Sigmoid colon (tissue), 7 donors: ENCODE data around the gene GGACT. TPM values are rescaled to one million over a fixed set of nuclear protein-coding genes. Genes with fewer than 3 reads are reported as not detected.

ENCODE experiments used
- DNase-seq: peaks from one replicate; pipeline ENCODE4 v3.0.0-alpha.2; 2019
- H3K27ac ChIP-seq, 4 donors: fragments of 200-600 bp; sonication (generic); one replicate each; pipeline ENCODE4 v1.5.1; 2016 to 2019; ENCODE audit warnings: mild to moderate bottlenecking in 1 of 4
- H3K27me3 ChIP-seq, 3 donors: fragments of 200-600 bp; sonication (generic); one replicate each; pipeline ENCODE4 v1.5.1; 2019; ENCODE audit warnings: mild to moderate bottlenecking in 1 of 3
- H3K36me3 ChIP-seq, 4 donors: fragments of 200-600 bp; sonication (generic); one replicate each; pipeline ENCODE4 v1.5.1; 2016 to 2019
- H3K4me1 ChIP-seq, 4 donors: fragments of 200-600 bp; sonication (generic); one replicate each; pipeline ENCODE4 v1.5.1; 2017 to 2019
- H3K4me3 ChIP-seq, 4 donors: fragments of 200-600 bp; sonication (generic); one replicate each; pipeline ENCODE4 v1.5.1; 2017 to 2019; ENCODE audit warnings: mild to moderate bottlenecking in 2 of 4, moderate library complexity in 1 of 4
- H3K9me3 ChIP-seq, 4 donors: fragments of 200-600 bp in 3 of 4; sonication (generic) in 3 of 4; one replicate each; pipeline versions ENCODE4 v1.5.1 to v1.6.1; 2013 to 2019
- EP300 ChIP-seq, 4 donors: sonication (generic); formaldehyde crosslinking; IDR thresholded peaks; one replicate each; pipeline ENCODE4 v1.6.1; 2017; ENCODE audit warnings: antibody characterized with exemption in 4 of 4
- POLR2A ChIP-seq, 2 donors: fragments of 450-650 bp; IDR thresholded peaks; one replicate each; pipeline ENCODE4 v1.6.1; 2016; ENCODE audit warnings: antibody characterized with exemption in 2 of 2, mild to moderate bottlenecking in 2 of 2, moderate library complexity in 2 of 2
- POLR2AphosphoS5 ChIP-seq, 4 donors: sonication (generic); formaldehyde crosslinking; IDR thresholded peaks; one replicate each; pipeline ENCODE4 v1.6.1; 2017; ENCODE audit warnings: antibody characterized with exemption in 4 of 4
- WGBS, 2 donors: extraction: QIAGEN DNeasy Blood & Tissue Kit; methylation state at CpG; one replicate each; pipeline ENCODE4 v1.1.7; 2013; 5-methylcytosine and 5-hydroxymethylcytosine counted together
- intact Hi-C: fragments of 100-400 bp; cut with DNase I; formaldehyde crosslinking; loops from one replicate; pipeline ENCODE4 v1.15.1; 2023
- polyA plus RNA-seq, 3 donors: library from polyadenylated mRNA; stranded (reverse); fragments of 200-250 nt; gene quantifications; one replicate each; pipeline ENCODE4 v1.2.3, GENCODE V29; 2013
- total RNA-seq, 4 donors: library from RNA; depleted of rRNA; stranded (reverse); fragments of >200 nt; gene quantifications; one replicate each; pipeline ENCODE4 v1.1.0, GENCODE V29; 2016
- TF ChIP-seq, protein P1 (sequence below), 4 experiments: fragments of 450-650 bp in 3 of 4; fragments of 200-600 bp in 1 of 4; IDR thresholded peaks; one replicate each; pipeline ENCODE4 v1.5.1; 2016 to 2019; ENCODE audit warnings: antibody characterized with exemption in 4 of 4, mild to moderate bottlenecking in 3 of 4, moderate library complexity in 2 of 4
- donor health status: healthy with polysubstance abuse.
- donor health status: Bipolar disorder and iron deficiency.
- donor health status: healthy.

Gene GGACT
- total and polyA plus RNA-seq, 7 donors: 0.99 to 3.0 (median 2.2) TPM

DNA sequence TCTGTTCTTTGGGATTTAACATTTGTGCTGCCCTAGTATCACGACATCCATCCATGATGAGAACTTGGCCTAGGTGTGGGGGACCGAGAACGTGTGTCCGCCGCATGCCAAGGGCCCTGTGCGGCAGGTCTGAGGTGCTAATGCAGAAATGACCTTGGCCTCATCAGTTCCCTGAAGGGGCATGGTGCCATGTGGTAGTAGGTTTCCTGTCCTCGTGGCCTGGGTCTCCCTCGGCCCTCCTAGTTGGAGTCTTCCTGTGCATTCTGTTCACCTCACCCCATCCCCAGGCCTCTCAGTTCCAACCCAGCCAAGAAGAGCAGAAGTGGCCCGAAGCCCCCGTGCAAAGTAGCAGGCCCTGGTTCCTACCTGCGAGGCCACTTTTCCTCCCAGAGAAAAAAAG, 59.8 kb downstream of the GGACT start:
- Histone ChIP-seq H3K36me3 (peaks cover 0 to 32% (median 2%) of the 10 kb centered on the region in 4 donors), H3K4me3 (no peak overlapping the region), H3K9me3 (no peaks in the 10 kb centered on the region), H3K4me1 (peaks cover 0 to 4% (median 0%) of the 10 kb centered on the region in 4 donors), H3K27me3 (no peaks in the 10 kb centered on the region), H3K27ac (no peak overlapping the region)
- TF ChIP-seq POLR2A (IDR thresholded peaks at IDR 0.05) (no peak), POLR2AphosphoS5 (IDR thresholded peaks at IDR 0.05) (no peak), EP300 (IDR thresholded peaks at IDR 0.05) (no peak)
- TF ChIP-seq, protein P1, sequence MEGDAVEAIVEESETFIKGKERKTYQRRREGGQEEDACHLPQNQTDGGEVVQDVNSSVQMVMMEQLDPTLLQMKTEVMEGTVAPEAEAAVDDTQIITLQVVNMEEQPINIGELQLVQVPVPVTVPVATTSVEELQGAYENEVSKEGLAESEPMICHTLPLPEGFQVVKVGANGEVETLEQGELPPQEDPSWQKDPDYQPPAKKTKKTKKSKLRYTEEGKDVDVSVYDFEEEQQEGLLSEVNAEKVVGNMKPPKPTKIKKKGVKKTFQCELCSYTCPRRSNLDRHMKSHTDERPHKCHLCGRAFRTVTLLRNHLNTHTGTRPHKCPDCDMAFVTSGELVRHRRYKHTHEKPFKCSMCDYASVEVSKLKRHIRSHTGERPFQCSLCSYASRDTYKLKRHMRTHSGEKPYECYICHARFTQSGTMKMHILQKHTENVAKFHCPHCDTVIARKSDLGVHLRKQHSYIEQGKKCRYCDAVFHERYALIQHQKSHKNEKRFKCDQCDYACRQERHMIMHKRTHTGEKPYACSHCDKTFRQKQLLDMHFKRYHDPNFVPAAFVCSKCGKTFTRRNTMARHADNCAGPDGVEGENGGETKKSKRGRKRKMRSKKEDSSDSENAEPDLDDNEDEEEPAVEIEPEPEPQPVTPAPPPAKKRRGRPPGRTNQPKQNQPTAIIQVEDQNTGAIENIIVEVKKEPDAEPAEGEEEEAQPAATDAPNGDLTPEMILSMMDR (IDR thresholded peaks at IDR 0.05): no peak
- WGBS, 2 donors: 94 to 97% methylated on average over 11 of the region's 11 CpGs
- DNase-seq: no peak
- intact Hi-C loops: no loop called here

DNA sequence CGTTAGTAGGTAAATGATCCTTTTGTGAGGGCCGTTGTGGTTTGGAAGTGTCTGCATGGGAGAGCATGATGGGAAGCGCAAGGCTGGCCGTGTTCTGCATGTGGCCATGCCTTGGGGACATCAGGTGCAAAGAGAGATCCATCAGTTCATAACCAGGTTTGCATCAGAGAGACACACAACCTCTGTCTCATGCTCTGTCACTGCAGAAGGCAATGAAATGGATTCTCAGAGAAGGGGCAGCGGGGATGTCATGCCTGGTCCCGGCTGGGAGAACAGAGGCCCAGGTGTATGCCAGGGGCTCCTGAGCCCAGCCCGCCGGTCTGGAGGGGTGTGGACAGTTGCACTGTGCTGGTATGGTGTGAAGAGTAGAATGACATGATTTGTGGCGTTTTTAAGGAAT, 60.2 kb downstream of the GGACT start:
- TF ChIP-seq POLR2A (IDR thresholded peaks at IDR 0.05): no peak
- no peak for TF ChIP-seq POLR2AphosphoS5 (IDR thresholded peaks at IDR 0.05)
- no peak for TF ChIP-seq EP300 (IDR thresholded peaks at IDR 0.05)
- TF ChIP-seq, protein P1 (IDR thresholded peaks at IDR 0.05): no peak
- H3K4me1 ChIP-seq: peaks cover 0 to 4% (median 0%) of the 10 kb centered on the region in 4 donors
- DNase-seq: no peak
- 95 to 97% methylated on average over 9 of the region's 9 CpGs for WGBS, 2 donors
- H3K27ac ChIP-seq: no peak overlapping the region
- H3K27me3 ChIP-seq: no peaks in the 10 kb centered on the region
- intact Hi-C loops: no loop called here
- peaks cover 0 to 32% (median 2%) of the 10 kb centered on the region in 4 donors for H3K36me3 ChIP-seq
- H3K4me3 ChIP-seq: no peak overlapping the region
- no peaks in the 10 kb centered on the region for H3K9me3 ChIP-seq

DNA sequence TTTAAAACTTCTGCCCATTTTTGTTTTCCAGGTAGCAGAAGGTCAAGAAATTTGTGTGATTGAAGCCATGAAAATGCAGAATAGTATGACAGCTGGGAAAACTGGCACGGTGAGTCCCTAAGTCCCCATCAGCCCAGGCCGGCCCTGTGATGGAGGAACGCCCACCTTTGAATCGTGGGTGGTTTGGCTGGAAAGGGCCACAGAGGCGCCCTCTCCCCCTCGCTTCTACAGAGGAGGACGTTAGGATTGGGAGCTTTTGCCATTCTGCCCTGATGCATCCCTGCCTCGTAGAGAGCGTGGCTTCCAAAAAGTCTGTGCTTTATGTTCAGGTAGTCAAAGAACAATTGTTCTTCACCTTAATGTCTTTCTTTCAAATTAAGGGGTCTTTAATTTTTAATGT, 60.9 kb downstream of the GGACT start:
- Histone ChIP-seq H3K4me3 (no peak overlapping the region), H3K4me1 (peaks cover 0 to 4% (median 0%) of the 10 kb centered on the region in 4 donors), H3K27me3 (no peaks in the 10 kb centered on the region), H3K9me3 (no peaks in the 10 kb centered on the region), H3K36me3 (peaks cover 0 to 30% (median 2%) of the 10 kb centered on the region in 4 donors), H3K27ac (no peak overlapping the region)
- no peak for DNase-seq
- intact Hi-C loops: no loop called here
- WGBS, 2 donors: 94 to 97% methylated on average over 9 of the region's 9 CpGs
- TF ChIP-seq POLR2AphosphoS5 (IDR thresholded peaks at IDR 0.05): no peak
- TF ChIP-seq, protein P1 (IDR thresholded peaks at IDR 0.05): no peak

DNA sequence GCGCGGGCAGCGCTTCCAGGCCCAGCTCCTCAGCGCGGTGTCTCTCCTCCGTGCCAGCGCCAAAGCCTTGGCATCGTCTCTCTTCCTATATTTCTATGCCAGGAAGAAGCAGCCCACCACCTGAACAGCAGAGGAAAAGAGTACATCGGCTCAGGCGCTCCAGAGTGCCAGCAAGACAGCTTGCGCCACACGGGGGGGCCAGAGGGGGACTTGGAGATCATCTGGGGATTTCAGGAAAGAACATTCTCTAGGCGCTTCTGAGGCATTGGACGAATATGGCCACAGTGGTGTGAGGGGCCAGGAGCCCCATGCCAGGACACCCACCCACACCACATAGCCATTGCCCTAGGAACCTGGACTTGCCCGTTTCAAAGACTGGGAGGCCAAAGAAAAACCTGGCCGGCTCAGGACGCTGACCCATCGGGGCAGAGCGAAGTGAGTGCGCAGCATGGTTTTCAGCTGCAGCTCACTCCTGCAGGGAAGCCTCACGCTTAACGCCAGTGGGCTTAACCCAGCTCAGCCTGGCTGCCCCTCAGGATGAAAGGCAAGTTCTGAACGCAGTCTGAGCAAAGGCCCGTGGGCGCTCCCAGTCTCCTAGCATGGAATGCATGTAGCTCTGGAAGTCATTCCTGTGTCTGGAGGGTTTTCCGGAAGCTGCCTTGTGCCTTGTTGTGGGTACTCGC, 62.1 kb downstream of the GGACT start:
- no peaks in the 10 kb centered on the region for H3K27me3 ChIP-seq
- no peak overlapping the region for H3K4me3 ChIP-seq
- H3K9me3 ChIP-seq: no peaks in the 10 kb centered on the region
- intact Hi-C loops: no loop called here
- DNase-seq: peak; percentile 28
- peaks cover 0 to 19% (median 2%) of the 10 kb centered on the region in 4 donors for H3K36me3 ChIP-seq
- H3K27ac ChIP-seq: no peak overlapping the region
- 93 to 95% methylated on average over 27 of the region's 27 CpGs for WGBS, 2 donors
- TF ChIP-seq, protein P1 (IDR thresholded peaks at IDR 0.05): no peak
- TF ChIP-seq POLR2AphosphoS5 (IDR thresholded peaks at IDR 0.05): no peak
- TF ChIP-seq POLR2A (IDR thresholded peaks at IDR 0.05): no peak
- no peak for TF ChIP-seq EP300 (IDR thresholded peaks at IDR 0.05)
- H3K4me1 ChIP-seq: peaks cover 0 to 4% (median 0%) of the 10 kb centered on the region in 4 donors
